MG63 (cell line): ENCODE data around the gene GSTM2. TPM values are rescaled to one million over a fixed set of nuclear protein-coding genes. Genes with fewer than 3 reads are reported as not detected.
"Not testable (repeated sequence)": the region's sequence is repeated elsewhere in the genome, so short reads cannot be mapped to it uniquely, and the experiment has no call there.

Source experiments
- DNase-seq: peaks from one replicate; pipeline ENCODE4 v3.0.0-alpha.2; 2020
- H3K27me3 ChIP-seq: fragments of 250-450 bp; sonication (Bioruptor Pico); 2 replicates; pipeline ENCODE4 v1.5.1; 2020; ENCODE audit warnings: mild to moderate bottlenecking, moderate library complexity
- H3K36me3 ChIP-seq: fragments of 250-450 bp; sonication (Bioruptor Pico); 2 replicates; pipeline ENCODE4 v1.5.1; 2020; ENCODE audit warnings: mild to moderate bottlenecking, moderate library complexity
- H3K4me3 ChIP-seq: fragments of 250-450 bp; sonication (Bioruptor Pico); 2 replicates; pipeline ENCODE4 v1.5.1; 2020; ENCODE audit warnings: mild to moderate bottlenecking, moderate library complexity
- H3K9me3 ChIP-seq: fragments of 250-450 bp; sonication (Bioruptor Pico); 2 replicates; pipeline ENCODE4 v1.5.1; 2020; ENCODE audit warnings: mild to moderate bottlenecking, moderate library complexity
- total RNA-seq: library from RNA; depleted of rRNA; stranded (reverse); fragments of >200 nt; shearing (Covaris generic); gene quantifications from 2 replicates; pipeline ENCODE4 v1.2.3, GENCODE V29; 2014; ENCODE audit warnings: low replicate concordance

GSTM2 gene
- total RNA-seq, 1 experiment from 2014 or later = 20.0 TPM

DNA sequence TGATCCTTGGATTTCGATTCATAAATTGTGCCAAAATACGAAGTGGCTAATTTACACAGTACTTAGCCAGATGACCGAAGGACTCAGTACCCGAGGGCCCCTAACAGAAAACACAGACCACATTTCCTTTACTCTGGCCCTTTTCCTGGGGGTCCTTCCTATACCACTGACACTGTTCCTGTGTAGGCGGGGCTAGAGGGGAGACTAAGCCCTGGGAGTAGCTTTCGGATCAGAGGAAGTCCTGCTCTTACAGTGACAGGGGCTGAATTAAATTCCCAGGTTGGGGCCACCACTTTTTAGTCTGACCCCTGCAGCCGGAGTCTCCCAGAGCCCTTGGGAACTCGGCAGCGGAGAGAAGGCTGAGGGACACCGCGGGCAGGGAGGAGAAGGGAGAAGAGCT is 19.3 kb downstream of the GSTM2 start:
- H3K36me3 ChIP-seq = peaks cover 30% of the 10 kb centered on the region
- not testable (repeated sequence) for DNase-seq, H3K27me3 ChIP-seq, H3K9me3 ChIP-seq
- peak overlapping the region; percentile 67 for H3K4me3 ChIP-seq

DNA sequence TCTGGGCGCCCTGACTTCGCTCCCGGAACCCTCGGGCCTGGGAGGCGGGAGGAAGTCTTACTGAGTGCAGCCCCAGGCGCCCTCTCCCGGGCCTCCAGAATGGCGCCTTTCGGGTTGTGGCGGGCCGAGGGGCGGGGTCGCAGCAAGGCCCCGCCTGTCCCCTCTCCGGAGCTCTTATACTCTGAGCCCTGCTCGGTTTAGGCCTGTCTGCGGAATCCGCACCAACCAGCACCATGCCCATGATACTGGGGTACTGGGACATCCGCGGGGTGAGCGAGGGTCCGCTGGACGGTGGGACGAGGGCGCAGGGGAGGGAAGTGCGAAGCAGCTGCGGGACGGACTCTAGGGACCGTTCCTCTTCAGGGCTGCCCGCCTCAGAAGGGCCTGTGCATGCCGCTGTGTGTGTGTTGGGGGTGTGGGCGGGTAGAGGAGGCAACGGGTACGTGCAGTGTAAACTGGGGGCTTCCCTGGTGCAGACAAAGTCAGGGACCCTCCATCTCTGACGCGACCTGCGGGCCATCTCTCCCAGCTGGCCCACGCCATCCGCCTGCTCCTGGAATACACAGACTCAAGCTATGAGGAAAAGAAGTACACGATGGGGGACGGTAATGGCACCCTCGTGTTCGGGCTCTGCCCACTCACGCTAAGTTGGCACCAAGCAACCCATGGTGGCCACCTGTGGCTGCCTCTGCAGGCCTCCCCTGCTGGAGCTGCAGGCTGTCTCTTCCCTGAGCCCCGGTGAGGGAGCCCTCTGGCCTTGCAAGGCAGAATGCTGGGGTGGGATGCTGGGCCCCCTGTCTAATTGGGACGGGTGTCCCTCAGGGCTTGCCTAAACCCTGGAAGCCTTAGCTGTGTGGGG is 20.0 kb downstream of the GSTM2 start, which contains the start of gene GSTM1:
GSTM1 (plus strand) TSS at position 177 of the 859 bp plus-strand sequence; CDS start at position 234, 57 bp downstream.
- H3K4me3 ChIP-seq = peak within 1 kb of the TSS; percentile 67
- peak; percentile 98 for DNase-seq

DNA sequence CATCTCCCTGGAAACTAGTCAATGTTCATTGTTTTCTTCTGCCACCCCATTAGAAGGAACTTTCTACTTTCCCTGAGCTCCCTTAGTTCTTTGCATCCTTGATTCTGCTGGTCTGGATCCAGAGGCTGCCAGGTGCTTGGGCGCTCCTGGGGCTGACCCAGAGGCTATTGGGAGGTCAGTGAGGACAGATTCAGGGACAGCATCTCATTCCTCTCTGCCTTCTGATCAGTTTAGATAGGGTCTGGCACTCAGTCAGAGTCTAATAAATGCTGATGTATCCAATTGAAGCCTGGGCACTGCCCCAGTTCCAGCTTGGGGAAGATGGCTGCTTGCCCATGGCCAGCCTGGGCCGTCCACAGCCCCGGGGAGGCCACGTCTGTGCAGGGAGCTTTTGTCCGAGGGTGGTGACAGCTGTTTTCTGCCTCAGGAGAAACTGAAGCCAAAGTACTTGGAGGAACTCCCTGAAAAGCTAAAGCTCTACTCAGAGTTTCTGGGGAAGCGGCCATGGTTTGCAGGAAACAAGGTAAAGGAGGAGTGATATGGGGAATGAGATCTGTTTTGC is 22.1 kb downstream of the GSTM2 start:
- H3K36me3 ChIP-seq = peaks cover 38% of the 10 kb centered on the region
- DNase-seq = no peak

More for the DNA sequence above, 20.0 kb downstream of the GSTM2 start, which contains the start of gene GSTM1:
- Histone ChIP-seq H3K36me3 (peaks cover 31% of the 10 kb centered on the region), H3K27me3 (no peaks in the 10 kb centered on the region), H3K9me3 (peaks cover 10% of the 10 kb centered on the region)

DNA sequence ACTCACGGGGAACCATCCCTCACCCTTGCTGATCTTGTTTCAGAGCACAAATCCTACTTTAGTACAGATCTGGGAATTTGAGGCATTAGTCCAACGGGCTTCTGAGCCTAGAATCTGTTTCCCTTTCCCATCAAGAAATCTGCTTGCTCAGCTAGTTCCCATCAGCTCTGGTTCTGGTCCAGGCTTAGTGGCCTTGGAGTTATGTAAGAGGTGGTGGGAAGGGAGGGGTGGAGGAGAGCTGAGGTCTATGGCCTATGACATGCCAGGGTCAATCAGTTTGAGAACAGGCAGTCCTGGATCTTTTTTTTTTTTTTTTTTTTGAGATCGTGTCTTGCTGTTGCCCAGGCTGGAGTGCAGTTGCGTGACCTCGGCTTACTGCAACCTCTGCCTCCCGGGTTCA is 23.9 kb downstream of the GSTM2 start:
- H3K4me3 ChIP-seq = no peak overlapping the region
- no peak for DNase-seq

More for the DNA sequence above, 22.1 kb downstream of the GSTM2 start:
- Histone ChIP-seq H3K27me3 (no peaks in the 10 kb centered on the region), H3K4me3 (no peak overlapping the region), H3K9me3 (peaks cover 3% of the 10 kb centered on the region)

DNA sequence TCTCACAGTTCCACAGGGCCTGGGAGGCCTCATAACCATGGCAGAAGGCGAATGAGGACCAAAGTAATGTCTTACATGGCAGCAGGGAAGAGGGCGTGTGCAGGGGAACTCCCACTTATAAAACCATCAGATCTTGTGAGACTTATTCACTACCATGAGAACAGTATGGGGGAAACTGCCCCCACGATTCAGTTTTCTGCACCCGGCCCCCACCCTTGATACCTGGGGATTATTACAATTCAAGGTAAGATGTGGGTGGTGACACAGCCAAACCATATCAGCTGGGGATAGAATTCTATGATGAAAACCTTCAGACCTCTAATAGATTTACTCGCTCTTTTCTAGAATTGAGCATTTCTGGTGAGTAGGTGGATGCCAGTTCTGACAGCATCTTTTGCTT is 26.5 kb downstream of the GSTM2 start:
- H3K4me3 ChIP-seq, H3K9me3 ChIP-seq, H3K27me3 ChIP-seq, DNase-seq: not testable (repeated sequence)
- peaks cover 39% of the 10 kb centered on the region for H3K36me3 ChIP-seq

More for the DNA sequence above, 23.9 kb downstream of the GSTM2 start:
- no peaks in the 10 kb centered on the region for H3K27me3 ChIP-seq
- H3K36me3 ChIP-seq = peaks cover 45% of the 10 kb centered on the region
- H3K9me3 ChIP-seq = no peaks in the 10 kb centered on the region

DNA sequence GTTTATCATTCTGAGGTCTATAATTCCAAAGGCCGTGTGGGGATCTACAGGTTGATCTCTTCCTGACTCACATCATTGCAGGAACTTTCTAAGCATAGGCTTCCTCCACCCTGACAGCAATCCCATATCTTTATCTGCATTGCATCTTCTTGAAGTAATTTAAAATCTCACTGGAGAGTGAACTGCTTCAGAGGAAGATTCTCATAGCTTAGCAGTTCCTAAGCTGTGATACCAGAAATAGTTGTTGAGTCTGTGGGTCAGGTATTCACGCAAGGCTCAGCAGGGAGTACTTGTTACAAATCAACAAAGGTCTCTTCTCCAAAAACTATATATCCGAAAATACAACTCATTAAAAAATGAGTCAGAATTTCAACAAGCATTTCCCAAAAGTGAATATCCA is 27.3 kb downstream of the GSTM2 start:
- H3K27me3 ChIP-seq, DNase-seq, H3K9me3 ChIP-seq, H3K4me3 ChIP-seq: not testable (repeated sequence)
- peaks cover 32% of the 10 kb centered on the region for H3K36me3 ChIP-seq

DNA sequence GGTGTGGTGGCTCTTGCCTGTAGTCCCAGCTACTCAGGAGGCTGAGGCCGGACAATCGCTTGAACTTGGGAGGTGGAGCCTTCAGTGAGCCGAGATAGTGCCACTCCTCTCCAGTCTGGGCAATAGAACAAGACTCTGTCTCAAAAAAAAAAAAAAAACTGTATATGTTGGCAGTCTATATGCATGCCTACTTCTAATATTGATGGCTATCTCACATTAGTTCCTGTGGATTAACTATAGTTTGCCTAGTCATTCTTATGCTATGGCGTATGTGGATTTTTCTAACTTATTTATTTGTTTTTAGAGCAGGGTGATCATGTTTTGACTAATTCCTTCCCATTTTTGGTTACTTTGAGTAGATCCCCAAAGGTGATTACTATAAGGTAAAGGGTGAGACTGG is 29.2 kb downstream of the GSTM2 start:
- DNase-seq = peak; percentile 66
- Histone ChIP-seq H3K4me3 (no peak overlapping the region), H3K9me3 (no peaks in the 10 kb centered on the region), H3K36me3 (peaks cover 16% of the 10 kb centered on the region), H3K27me3 (no peaks in the 10 kb centered on the region)

DNA sequence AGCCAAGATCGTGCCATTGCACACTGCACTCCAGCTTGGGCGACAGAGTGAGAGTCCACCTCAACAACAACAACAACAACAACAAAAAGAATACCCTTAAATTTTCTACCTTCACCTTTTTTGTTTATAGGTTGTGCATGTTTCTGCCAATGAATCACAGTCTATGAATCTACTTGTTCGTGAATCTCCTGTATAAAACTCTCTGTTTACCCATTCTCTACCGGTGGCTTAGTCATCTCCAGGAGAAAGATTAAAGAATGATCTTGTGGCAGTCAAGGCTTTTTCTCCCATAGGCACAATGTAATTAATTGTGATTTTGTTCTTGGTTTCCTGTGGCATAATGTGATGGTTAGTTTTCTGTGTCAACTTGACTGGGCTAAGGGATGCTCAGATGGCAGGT is 30.0 kb downstream of the GSTM2 start:
- DNase-seq, H3K9me3 ChIP-seq, H3K27me3 ChIP-seq, H3K4me3 ChIP-seq: not testable (repeated sequence)
- peaks cover 14% of the 10 kb centered on the region for H3K36me3 ChIP-seq

DNA sequence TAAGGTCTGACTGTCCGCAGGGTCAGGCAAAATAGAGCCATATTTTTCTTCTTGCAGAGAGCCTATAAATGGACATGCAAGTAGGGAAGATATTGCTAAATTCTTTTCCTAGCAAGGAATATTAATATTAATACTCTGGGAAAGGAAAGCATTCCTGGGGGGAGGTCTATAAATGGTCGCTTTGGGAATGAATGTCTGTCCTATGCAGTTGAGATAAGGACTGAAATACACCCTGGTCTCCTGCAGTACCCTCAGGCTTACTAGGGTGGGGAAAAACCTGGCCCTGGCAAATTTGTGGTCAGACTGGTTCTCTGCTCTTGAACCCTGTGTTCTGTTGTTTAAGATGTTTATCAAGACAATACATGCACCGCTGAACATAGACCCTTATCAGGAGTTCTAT is 35.1 kb downstream of the GSTM2 start:
- H3K9me3 ChIP-seq, H3K36me3 ChIP-seq, H3K27me3 ChIP-seq, H3K4me3 ChIP-seq, DNase-seq: not testable (repeated sequence)

DNA sequence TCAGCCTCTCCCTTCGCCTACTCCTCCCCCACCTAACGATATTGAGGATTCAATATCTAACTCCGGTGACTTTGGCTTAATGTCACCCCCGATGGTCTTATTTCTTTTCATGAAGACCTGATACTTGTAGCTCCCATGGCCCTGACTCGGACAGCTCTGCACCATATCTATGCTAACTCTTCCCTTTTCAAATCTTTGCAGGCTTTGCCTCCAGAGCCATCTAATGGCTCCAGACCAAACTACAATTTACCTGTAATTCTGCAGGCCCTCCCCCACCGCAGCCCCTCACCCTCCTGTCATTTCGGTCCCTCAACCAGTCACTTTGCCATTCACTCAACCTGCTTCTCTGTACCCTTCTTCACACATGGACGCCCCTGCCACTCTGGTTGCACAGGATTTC is 36.3 kb downstream of the GSTM2 start:
- no peaks in the 10 kb centered on the region for H3K27me3 ChIP-seq
- peaks cover 15% of the 10 kb centered on the region for H3K9me3 ChIP-seq
- H3K36me3 ChIP-seq = 0 out of 2 replicates have a peak, but pooled peaks cover 5% of the 10 kb centered on the region
- no peak for DNase-seq
- no peak overlapping the region for H3K4me3 ChIP-seq

DNA sequence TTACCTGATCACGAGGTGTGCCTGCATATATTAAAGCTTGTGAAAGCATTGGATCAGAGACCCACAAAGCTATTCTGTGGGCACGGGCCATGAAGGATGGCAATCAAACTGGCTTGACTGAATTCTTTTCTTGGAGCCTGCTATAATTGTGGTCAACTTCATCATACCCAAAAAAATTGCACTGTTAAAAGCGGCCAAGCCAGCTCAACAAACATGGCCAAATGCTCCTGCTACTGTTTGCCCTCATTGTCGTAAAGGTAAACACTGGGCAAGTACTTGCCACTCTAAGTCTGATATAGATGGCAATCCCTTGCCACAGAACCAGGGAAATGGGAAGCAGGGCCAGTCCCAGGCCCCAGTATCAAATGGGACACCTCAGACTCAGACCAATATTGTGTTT is 37.6 kb downstream of the GSTM2 start:
- H3K9me3 ChIP-seq = peaks cover 15% of the 10 kb centered on the region
- H3K36me3 ChIP-seq = 0 out of 2 replicates have a peak, but pooled peaks cover 5% of the 10 kb centered on the region
- H3K4me3 ChIP-seq = no peak overlapping the region
- no peaks in the 10 kb centered on the region for H3K27me3 ChIP-seq
- DNase-seq = no peak

DNA sequence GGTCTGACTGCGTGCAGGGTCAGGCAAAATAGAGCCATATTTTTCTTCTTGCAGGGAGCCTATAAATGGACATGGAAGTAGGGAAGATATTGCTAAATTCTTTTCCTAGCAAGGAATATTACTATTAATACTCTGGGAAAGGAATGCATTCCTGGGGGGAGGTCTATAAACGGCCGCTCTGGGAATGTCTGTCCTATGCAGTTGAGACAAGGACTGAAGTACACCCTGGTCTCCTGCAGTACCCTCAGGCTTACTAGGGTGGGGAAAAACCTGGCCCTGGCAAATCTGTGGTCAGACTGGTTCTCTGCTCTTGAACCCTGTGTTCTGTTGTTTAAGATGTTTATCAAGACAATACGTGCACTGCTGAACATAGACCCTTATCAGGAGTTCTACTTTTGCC is 41.1 kb downstream of the GSTM2 start:
- not testable (repeated sequence) for H3K4me3 ChIP-seq, H3K27me3 ChIP-seq, DNase-seq, H3K36me3 ChIP-seq
- H3K9me3 ChIP-seq = peaks cover 13% of the 10 kb centered on the region

DNA sequence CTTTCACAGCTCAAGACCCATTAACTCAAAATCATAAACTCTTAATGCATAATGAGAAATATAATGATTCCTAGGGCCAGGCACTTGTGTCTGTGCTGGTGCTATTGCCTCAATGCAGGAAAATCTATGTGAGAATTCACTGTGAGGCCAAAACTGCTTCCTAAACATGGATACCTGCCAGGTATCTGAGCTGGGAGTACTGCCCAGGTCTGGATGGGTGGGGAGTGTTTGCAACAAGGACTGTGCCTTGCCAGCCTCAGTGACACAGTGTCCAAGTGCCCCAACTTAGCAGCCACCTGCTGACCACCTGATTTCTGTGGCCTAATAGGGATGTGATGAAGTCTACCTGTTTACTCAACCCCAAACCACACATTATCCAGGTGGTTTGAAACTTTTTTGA is 42.0 kb downstream of the GSTM2 start:
- not testable (repeated sequence) for H3K27me3 ChIP-seq, H3K36me3 ChIP-seq, DNase-seq, H3K4me3 ChIP-seq
- H3K9me3 ChIP-seq = peaks cover 13% of the 10 kb centered on the region

DNA sequence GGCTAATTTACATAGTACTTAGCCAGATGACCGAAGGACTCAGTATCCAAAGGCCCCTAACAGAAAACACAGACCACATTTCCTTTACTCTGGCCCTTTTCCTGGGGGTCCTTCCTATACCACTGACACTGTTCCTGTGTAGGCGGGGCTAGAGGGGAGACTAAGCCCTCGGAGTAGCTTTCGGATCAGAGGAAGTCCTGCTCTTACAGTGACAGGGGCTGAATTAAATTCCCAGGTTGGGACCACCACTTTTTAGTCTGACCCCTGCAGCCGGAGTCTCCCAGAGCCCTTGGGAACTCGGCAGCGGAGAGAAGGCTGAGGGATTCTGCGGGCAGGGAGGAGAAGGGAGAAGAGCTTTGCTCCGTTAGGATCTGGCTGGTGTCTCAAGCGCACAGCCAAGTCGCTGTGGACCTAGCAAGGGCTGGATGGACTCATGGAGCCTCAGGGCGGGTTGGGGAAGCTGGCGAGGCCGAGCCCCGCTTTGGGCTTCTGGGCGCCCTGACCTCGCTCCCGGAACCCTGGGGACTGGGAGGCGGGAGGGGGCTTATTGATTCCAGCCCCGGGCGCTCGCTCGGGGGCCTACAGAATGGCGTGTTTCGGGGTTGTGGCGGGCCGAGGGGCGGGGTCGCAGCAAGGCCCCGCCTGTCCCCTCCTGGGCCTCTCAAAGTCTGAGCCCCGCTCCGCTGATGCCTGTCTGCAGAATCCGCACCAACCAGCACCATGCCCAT is 43.9 kb downstream of the GSTM2 start, which contains the start of gene GSTM5:
GSTM5 (plus strand) TSS at position 659 of the 728 bp plus-strand sequence; CDS start at position 721, 62 bp downstream.
- H3K9me3 ChIP-seq = peaks cover 13% of the 10 kb centered on the region
- DNase-seq, H3K27me3 ChIP-seq, H3K36me3 ChIP-seq, H3K4me3 ChIP-seq: not testable (repeated sequence)

DNA sequence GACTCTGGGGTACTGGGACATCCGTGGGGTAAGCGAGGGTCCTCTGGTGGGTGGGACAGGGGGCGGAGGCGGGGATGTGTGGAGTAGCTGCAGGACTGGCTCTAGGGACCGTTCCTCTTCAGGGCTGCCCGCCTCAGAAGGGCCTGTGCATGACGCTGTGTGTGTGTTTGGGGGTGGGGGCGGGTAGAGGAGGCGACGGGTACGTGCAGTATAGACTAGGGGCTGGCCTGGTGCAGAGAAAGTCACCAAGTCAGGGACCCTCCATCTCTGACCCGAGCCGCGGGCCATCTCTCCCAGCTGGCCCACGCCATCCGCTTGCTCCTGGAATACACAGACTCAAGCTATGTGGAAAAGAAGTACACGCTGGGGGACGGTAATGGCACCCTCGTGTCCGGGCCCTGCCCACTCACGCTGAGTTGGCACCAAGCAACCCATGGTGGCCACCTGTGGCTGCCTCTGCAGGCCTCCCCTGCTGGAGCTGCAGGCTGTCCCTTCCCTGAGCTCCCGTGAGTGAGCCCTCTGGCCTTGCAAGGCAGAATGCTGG is 44.5 kb downstream of the GSTM2 start:
- DNase-seq = no peak
- Histone ChIP-seq H3K9me3 (peaks cover 13% of the 10 kb centered on the region), H3K36me3 (0 out of 2 replicates have a peak, but pooled peaks cover 2% of the 10 kb centered on the region), H3K27me3 (no peaks in the 10 kb centered on the region), H3K4me3 (no peak overlapping the region)

DNA sequence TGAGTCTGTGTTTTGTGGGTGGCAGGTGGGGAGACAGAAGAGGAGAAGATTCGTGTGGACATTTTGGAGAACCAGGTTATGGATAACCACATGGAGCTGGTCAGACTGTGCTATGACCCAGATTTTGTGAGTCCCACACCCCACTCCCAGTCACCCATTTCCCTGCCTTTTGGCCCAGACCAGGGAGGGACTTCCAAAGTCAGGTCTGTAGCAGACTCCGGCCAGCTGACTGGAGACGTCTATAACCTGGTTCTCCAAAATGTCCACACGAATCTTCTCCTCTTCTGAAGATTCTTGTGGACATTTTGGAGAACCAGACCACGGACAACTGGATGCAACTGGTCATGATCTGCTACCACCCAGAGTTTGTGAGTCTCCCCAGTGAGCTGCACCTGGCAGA is 45.8 kb downstream of the GSTM2 start:
- H3K4me3 ChIP-seq = no peak overlapping the region
- DNase-seq = no peak
- H3K27me3 ChIP-seq = no peaks in the 10 kb centered on the region
- no peaks in the 10 kb centered on the region for H3K36me3 ChIP-seq
- peaks cover 5% of the 10 kb centered on the region for H3K9me3 ChIP-seq
